HEK293 (cell line): ENCODE measurements around the gene CHSY1.
A peak's percentile ranks its signal among the peaks of the same experiment; 100 is the strongest.

Experiments
- BCL11A ChIP-seq: fragments of 450-650 bp; formaldehyde crosslinking; IDR thresholded peaks from 2 replicates; pipeline ENCODE4 v1.5.1; 2016; ENCODE audit warnings: low read depth, missing biosample characterization, missing genetic modification characterization
- IKZF3 ChIP-seq: fragments of 450-650 bp; IDR thresholded peaks from 2 replicates; pipeline ENCODE4 v1.5.0; 2018; ENCODE audit warnings: missing biosample characterization, mild to moderate bottlenecking, missing genetic modification characterization, moderate library complexity
- MZF1 ChIP-seq: fragments of 450-650 bp; formaldehyde crosslinking; IDR thresholded peaks from 2 replicates; pipeline ENCODE4 v1.5.1; 2017; ENCODE audit warnings: missing biosample characterization, missing genetic modification characterization, borderline replicate concordance
- SP2 ChIP-seq: fragments of 450-650 bp; formaldehyde crosslinking; IDR thresholded peaks from 2 replicates; pipeline ENCODE4 v1.5.1; 2016; ENCODE audit warnings: missing biosample characterization, missing genetic modification characterization
- ZBTB20 ChIP-seq: fragments of 450-650 bp; formaldehyde crosslinking; IDR thresholded peaks from 2 replicates; pipeline ENCODE4 v1.5.1; 2016; ENCODE audit warnings: missing biosample characterization, missing genetic modification characterization
- ZFP3 ChIP-seq: fragments of 450-650 bp; formaldehyde crosslinking; IDR thresholded peaks from 2 replicates; pipeline ENCODE4 v1.5.1; 2016; ENCODE audit warnings: low read depth, missing biosample characterization, missing genetic modification characterization
- ZFP69B ChIP-seq: fragments of 450-650 bp; formaldehyde crosslinking; IDR thresholded peaks from 2 replicates; pipeline ENCODE4 v1.5.1; 2016; ENCODE audit warnings: missing biosample characterization, missing genetic modification characterization
- ZIC2 ChIP-seq: fragments of 450-650 bp; formaldehyde crosslinking; IDR thresholded peaks from 2 replicates; pipeline ENCODE4 v1.5.1; 2016; ENCODE audit warnings: missing biosample characterization, missing genetic modification characterization
- ZNF202 ChIP-seq: fragments of 450-650 bp; formaldehyde crosslinking; IDR thresholded peaks from 2 replicates; pipeline ENCODE4 v1.5.1; 2016; ENCODE audit warnings: missing biosample characterization, missing genetic modification characterization, borderline replicate concordance
- ZNF211 ChIP-seq: fragments of 450-650 bp; formaldehyde crosslinking; IDR thresholded peaks from 2 replicates; pipeline ENCODE4 v1.5.1; 2016; ENCODE audit warnings: low read depth, missing biosample characterization, missing genetic modification characterization
- ZNF311 ChIP-seq: fragments of 450-650 bp; formaldehyde crosslinking; IDR thresholded peaks from 2 replicates; pipeline ENCODE4 v1.5.1; 2017; ENCODE audit warnings: missing biosample characterization, missing genetic modification characterization, borderline replicate concordance
- ZNF341 ChIP-seq: fragments of 450-650 bp; formaldehyde crosslinking; IDR thresholded peaks from 2 replicates; pipeline ENCODE4; 2016; ENCODE audit warnings: low read depth, missing biosample characterization, missing genetic modification characterization
- ZNF404 ChIP-seq: fragments of 450-650 bp; formaldehyde crosslinking; IDR thresholded peaks from 2 replicates; pipeline ENCODE4 v1.5.1; 2017; ENCODE audit warnings: missing biosample characterization, missing genetic modification characterization
- ZNF416 ChIP-seq: fragments of 450-650 bp; formaldehyde crosslinking; IDR thresholded peaks from 2 replicates; pipeline ENCODE4 v1.5.1; 2016; ENCODE audit warnings: missing biosample characterization, missing genetic modification characterization
- ZNF561 ChIP-seq: fragments of 450-650 bp; IDR thresholded peaks from 2 replicates; pipeline ENCODE4 v1.5.1; 2018; ENCODE audit warnings: missing biosample characterization, missing genetic modification characterization, borderline replicate concordance
- ZNF664 ChIP-seq: fragments of 450-650 bp; formaldehyde crosslinking; IDR thresholded peaks from 2 replicates; pipeline ENCODE4 v1.5.1; 2016; ENCODE audit warnings: missing biosample characterization, missing genetic modification characterization
- ZNF747 ChIP-seq: fragments of 450-650 bp; formaldehyde crosslinking; IDR thresholded peaks from 2 replicates; pipeline ENCODE4 v1.5.1; 2016; ENCODE audit warnings: missing biosample characterization, missing genetic modification characterization
- ZNF776 ChIP-seq: fragments of 450-650 bp; formaldehyde crosslinking; IDR thresholded peaks from 2 replicates; pipeline ENCODE4 v1.5.0; 2017; ENCODE audit warnings: missing biosample characterization, missing genetic modification characterization, borderline replicate concordance
- ZNF777 ChIP-seq: fragments of 450-650 bp; formaldehyde crosslinking; IDR thresholded peaks from 2 replicates; pipeline ENCODE4 v1.5.1; 2017; ENCODE audit warnings: missing biosample characterization, missing genetic modification characterization, borderline replicate concordance
- ZNF792 ChIP-seq: fragments of 450-650 bp; formaldehyde crosslinking; IDR thresholded peaks from 2 replicates; pipeline ENCODE4 v1.5.1; 2016; ENCODE audit warnings: missing biosample characterization, missing genetic modification characterization
- ZNF837 ChIP-seq: fragments of 450-650 bp; formaldehyde crosslinking; IDR thresholded peaks from 2 replicates; pipeline ENCODE4 v1.5.1; 2016; ENCODE audit warnings: missing biosample characterization, missing genetic modification characterization
- TF ChIP-seq, protein P1 (sequence below): fragments of 450-650 bp; formaldehyde crosslinking; IDR thresholded peaks from 2 replicates; pipeline ENCODE4 v1.5.1; 2016; ENCODE audit warnings: missing biosample characterization, missing genetic modification characterization
- TF ChIP-seq, protein P2 (sequence below): fragments of 450-650 bp; IDR thresholded peaks from 2 replicates; pipeline ENCODE4 v1.5.1; 2018; ENCODE audit warnings: missing biosample characterization, mild to moderate bottlenecking, missing genetic modification characterization
- TF ChIP-seq, protein P3 (sequence below): fragments of 450-650 bp; formaldehyde crosslinking; IDR thresholded peaks from 2 replicates; pipeline ENCODE4 v1.5.1; 2016; ENCODE audit warnings: missing biosample characterization, missing genetic modification characterization
- TF ChIP-seq, protein P4 (sequence below): fragments of 450-650 bp; formaldehyde crosslinking; IDR thresholded peaks from 2 replicates; pipeline ENCODE4 v1.5.1; 2016; ENCODE audit warnings: missing biosample characterization, missing genetic modification characterization
- TF ChIP-seq, protein P5 (sequence below): fragments of 450-650 bp; formaldehyde crosslinking; IDR thresholded peaks from 2 replicates; pipeline ENCODE4 v1.5.1; 2017; ENCODE audit warnings: missing biosample characterization, missing genetic modification characterization
- TF ChIP-seq, protein P6 (sequence below): fragments of 450-650 bp; IDR thresholded peaks from 2 replicates; pipeline ENCODE4 v1.5.1; 2018; ENCODE audit warnings: missing biosample characterization, missing genetic modification characterization
- TF ChIP-seq, protein P7 (sequence below): fragments of 450-650 bp; formaldehyde crosslinking; optimal IDR thresholded peaks from 2 replicates; pipeline ENCODE3; 2016; ENCODE audit warnings: missing biosample characterization, mild to moderate bottlenecking, missing genetic modification characterization

The CHSY1 gene

DNA sequence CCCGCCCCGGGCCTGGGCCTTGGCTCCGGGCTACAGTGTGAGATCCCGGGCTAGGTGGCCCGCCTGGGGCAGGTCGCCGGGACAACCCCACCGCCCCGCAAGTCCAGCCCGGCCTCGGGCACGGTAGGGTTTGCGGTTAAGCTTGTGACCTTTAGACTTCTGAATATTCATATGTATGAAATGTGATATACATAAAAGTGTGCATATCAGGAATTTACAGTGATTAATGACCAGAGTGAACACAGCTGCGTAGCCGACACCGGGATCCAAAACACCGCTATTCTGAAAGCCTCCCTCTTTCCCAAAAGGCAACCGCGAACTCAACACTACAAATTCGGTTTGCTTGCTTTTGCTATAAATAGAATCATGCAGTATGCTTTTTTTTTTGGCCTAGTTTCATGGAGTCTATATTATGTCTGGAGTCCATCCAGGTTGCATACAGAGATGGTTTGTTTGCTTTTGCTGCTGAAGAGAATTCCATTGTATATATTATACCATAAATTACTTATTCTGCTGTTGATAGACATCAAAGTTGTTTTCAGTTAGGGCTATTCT, 43.8 kb upstream of the CHSY1 start (continued):
- no peak for TF ChIP-seq BCL11A (tag by site-specific recombination)
- no peak for TF ChIP-seq ZNF416
- TF ChIP-seq, protein P1, sequence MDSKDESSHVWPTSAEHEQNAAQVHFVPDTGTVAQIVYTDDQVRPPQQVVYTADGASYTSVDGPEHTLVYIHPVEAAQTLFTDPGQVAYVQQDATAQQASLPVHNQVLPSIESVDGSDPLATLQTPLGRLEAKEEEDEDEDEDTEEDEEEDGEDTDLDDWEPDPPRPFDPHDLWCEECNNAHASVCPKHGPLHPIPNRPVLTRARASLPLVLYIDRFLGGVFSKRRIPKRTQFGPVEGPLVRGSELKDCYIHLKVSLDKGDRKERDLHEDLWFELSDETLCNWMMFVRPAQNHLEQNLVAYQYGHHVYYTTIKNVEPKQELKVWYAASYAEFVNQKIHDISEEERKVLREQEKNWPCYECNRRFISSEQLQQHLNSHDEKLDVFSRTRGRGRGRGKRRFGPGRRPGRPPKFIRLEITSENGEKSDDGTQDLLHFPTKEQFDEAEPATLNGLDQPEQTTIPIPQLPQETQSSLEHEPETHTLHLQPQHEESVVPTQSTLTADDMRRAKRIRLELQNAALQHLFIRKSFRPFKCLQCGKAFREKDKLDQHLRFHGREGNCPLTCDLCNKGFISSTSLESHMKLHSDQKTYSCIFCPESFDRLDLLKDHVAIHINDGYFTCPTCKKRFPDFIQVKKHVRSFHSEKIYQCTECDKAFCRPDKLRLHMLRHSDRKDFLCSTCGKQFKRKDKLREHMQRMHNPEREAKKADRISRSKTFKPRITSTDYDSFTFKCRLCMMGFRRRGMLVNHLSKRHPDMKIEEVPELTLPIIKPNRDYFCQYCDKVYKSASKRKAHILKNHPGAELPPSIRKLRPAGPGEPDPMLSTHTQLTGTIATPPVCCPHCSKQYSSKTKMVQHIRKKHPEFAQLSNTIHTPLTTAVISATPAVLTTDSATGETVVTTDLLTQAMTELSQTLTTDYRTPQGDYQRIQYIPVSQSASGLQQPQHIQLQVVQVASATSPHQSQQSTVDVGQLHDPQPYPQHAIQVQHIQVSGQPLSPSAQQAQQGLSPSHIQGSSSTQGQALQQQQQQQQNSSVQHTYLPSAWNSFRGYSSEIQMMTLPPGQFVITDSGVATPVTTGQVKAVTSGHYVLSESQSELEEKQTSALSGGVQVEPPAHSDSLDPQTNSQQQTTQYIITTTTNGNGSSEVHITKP (tag by site-specific recombination): no peak
- TF ChIP-seq ZIC2 (tag by site-specific recombination): no peak
- TF ChIP-seq ZBTB20 (tag by site-specific recombination): peak; percentile 6; the same call in 1 of the 2 replicates
- TF ChIP-seq ZNF776 (tag by site-specific recombination): no peak
- no peak for TF ChIP-seq ZFP3 (tag by site-specific recombination)
- TF ChIP-seq ZNF561 (tag by site-specific recombination): peak; percentile 13; the same call in 1 of the 2 replicates
- no peak for TF ChIP-seq MZF1
- no peak for TF ChIP-seq ZNF747 (tag by site-specific recombination)
- no peak for TF ChIP-seq ZNF404 (tag by site-specific recombination)
- TF ChIP-seq ZFP69B (tag by site-specific recombination): no peak
- no peak for TF ChIP-seq ZNF837 (tag by site-specific recombination)
- TF ChIP-seq, protein P2, sequence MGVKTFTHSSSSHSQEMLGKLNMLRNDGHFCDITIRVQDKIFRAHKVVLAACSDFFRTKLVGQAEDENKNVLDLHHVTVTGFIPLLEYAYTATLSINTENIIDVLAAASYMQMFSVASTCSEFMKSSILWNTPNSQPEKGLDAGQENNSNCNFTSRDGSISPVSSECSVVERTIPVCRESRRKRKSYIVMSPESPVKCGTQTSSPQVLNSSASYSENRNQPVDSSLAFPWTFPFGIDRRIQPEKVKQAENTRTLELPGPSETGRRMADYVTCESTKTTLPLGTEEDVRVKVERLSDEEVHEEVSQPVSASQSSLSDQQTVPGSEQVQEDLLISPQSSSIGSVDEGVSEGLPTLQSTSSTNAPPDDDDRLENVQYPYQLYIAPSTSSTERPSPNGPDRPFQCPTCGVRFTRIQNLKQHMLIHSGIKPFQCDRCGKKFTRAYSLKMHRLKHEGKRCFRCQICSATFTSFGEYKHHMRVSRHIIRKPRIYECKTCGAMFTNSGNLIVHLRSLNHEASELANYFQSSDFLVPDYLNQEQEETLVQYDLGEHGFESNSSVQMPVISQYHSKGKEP (tag by site-specific recombination): no peak
- no peak for TF ChIP-seq ZNF792
- TF ChIP-seq ZNF664 (tag by site-specific recombination): no peak
- no peak for TF ChIP-seq ZNF202 (tag by site-specific recombination)
- no peak for TF ChIP-seq ZNF777 (tag by site-specific recombination)
- no peak for TF ChIP-seq SP2 (tag by site-specific recombination)
- TF ChIP-seq, protein P3, sequence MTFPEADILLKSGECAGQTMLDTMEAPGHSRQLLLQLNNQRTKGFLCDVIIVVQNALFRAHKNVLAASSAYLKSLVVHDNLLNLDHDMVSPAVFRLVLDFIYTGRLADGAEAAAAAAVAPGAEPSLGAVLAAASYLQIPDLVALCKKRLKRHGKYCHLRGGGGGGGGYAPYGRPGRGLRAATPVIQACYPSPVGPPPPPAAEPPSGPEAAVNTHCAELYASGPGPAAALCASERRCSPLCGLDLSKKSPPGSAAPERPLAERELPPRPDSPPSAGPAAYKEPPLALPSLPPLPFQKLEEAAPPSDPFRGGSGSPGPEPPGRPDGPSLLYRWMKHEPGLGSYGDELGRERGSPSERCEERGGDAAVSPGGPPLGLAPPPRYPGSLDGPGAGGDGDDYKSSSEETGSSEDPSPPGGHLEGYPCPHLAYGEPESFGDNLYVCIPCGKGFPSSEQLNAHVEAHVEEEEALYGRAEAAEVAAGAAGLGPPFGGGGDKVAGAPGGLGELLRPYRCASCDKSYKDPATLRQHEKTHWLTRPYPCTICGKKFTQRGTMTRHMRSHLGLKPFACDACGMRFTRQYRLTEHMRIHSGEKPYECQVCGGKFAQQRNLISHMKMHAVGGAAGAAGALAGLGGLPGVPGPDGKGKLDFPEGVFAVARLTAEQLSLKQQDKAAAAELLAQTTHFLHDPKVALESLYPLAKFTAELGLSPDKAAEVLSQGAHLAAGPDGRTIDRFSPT: peak; percentile 77; the same call in 1 of the 2 replicates
- TF ChIP-seq, protein P4, sequence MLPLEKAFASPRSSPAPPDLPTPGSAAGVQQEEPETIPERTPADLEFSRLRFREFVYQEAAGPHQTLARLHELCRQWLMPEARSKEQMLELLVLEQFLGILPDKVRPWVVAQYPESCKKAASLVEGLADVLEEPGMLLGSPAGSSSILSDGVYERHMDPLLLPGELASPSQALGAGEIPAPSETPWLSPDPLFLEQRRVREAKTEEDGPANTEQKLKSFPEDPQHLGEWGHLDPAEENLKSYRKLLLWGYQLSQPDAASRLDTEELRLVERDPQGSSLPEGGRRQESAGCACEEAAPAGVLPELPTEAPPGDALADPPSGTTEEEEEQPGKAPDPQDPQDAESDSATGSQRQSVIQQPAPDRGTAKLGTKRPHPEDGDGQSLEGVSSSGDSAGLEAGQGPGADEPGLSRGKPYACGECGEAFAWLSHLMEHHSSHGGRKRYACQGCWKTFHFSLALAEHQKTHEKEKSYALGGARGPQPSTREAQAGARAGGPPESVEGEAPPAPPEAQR (tag by site-specific recombination): no peak
- peak; percentile 39 for TF ChIP-seq IKZF3 (tag by site-specific recombination)
- TF ChIP-seq, protein P5, sequence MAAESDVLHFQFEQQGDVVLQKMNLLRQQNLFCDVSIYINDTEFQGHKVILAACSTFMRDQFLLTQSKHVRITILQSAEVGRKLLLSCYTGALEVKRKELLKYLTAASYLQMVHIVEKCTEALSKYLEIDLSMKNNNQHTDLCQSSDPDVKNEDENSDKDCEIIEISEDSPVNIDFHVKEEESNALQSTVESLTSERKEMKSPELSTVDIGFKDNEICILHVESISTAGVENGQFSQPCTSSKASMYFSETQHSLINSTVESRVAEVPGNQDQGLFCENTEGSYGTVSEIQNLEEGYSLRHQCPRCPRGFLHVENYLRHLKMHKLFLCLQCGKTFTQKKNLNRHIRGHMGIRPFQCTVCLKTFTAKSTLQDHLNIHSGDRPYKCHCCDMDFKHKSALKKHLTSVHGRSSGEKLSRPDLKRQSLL (tag by site-specific recombination): no peak
- peak; percentile 92 for TF ChIP-seq ZNF341 (tag by site-specific recombination)
- TF ChIP-seq, protein P6, sequence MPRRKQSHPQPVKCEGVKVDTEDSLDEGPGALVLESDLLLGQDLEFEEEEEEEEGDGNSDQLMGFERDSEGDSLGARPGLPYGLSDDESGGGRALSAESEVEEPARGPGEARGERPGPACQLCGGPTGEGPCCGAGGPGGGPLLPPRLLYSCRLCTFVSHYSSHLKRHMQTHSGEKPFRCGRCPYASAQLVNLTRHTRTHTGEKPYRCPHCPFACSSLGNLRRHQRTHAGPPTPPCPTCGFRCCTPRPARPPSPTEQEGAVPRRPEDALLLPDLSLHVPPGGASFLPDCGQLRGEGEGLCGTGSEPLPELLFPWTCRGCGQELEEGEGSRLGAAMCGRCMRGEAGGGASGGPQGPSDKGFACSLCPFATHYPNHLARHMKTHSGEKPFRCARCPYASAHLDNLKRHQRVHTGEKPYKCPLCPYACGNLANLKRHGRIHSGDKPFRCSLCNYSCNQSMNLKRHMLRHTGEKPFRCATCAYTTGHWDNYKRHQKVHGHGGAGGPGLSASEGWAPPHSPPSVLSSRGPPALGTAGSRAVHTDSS: 0 out of 2 replicates have a peak, but pooled peaks have one; percentile 15
- TF ChIP-seq ZNF311 (tag by site-specific recombination): no peak
- TF ChIP-seq ZNF211 (tag by site-specific recombination): no peak
- TF ChIP-seq, protein P7, sequence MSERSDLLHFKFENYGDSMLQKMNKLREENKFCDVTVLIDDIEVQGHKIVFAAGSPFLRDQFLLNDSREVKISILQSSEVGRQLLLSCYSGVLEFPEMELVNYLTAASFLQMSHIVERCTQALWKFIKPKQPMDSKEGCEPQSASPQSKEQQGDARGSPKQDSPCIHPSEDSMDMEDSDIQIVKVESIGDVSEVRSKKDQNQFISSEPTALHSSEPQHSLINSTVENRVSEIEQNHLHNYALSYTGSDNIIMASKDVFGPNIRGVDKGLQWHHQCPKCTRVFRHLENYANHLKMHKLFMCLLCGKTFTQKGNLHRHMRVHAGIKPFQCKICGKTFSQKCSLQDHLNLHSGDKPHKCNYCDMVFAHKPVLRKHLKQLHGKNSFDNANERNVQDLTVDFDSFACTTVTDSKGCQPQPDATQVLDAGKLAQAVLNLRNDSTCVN: no peak
